HepG2 (cell line): ENCODE results near the gene HDGFL2. TPM values are rescaled to one million over a fixed set of nuclear protein-coding genes. Genes with fewer than 3 reads are reported as not detected.

Experiments used
- BORCS8-MEF2B ChIP-seq: sonication (generic); formaldehyde crosslinking; IDR thresholded peaks from 2 replicates; pipeline ENCODE4 v1.8.0; 2022; ENCODE audit warnings: mild to moderate bottlenecking, missing genetic modification reagents
- CHD2 ChIP-seq: IDR thresholded peaks from 2 replicates; pipeline ENCODE4 v1.6.1; 2011; ENCODE audit warnings: low read depth, low read length, improper control_type of control experiment
- ELK4 ChIP-seq: sonication (generic); formaldehyde crosslinking; IDR thresholded peaks from 2 replicates; pipeline ENCODE4 v1.9.0; 2021; ENCODE audit warnings: missing genetic modification reagents, borderline replicate concordance
- EZH2 ChIP-seq: conservative IDR thresholded peaks from 2 replicates; pipeline ENCODE4 v1.6.1; 2012; ENCODE audit warnings: mild to moderate bottlenecking, low read depth, low read length, moderate library complexity
- PCBP1 ChIP-seq: fragments of 200-400 bp; formaldehyde crosslinking; IDR thresholded peaks from 2 replicates; pipeline ENCODE4 v1.6.1; 2017; ENCODE audit warnings: mild to moderate bottlenecking, low read depth, low read length, borderline replicate concordance
- PHF21A ChIP-seq: sonication (generic); formaldehyde crosslinking; IDR thresholded peaks from 2 replicates; pipeline ENCODE4 v1.5.0; 2020; ENCODE audit warnings: mild to moderate bottlenecking, missing genetic modification reagents
- RAD51 ChIP-seq: fragments of 450-650 bp; IDR thresholded peaks from 2 replicates; pipeline ENCODE4 v1.6.1; 2016; ENCODE audit warnings: borderline replicate concordance
- RERE ChIP-seq: IDR thresholded peaks from 2 replicates; pipeline ENCODE4 v1.6.1; 2016; ENCODE audit warnings: low read depth, missing genetic modification reagents, missing compliant biosample characterization
- TFAP4 ChIP-seq: sonication (generic); IDR thresholded peaks from 2 replicates; pipeline ENCODE4 v1.6.1; 2016; ENCODE audit warnings: low read depth, borderline replicate concordance
- ZBTB44 ChIP-seq: sonication (generic); formaldehyde crosslinking; IDR thresholded peaks from 2 replicates; pipeline ENCODE4 v1.4.0; 2020; ENCODE audit warnings: missing genetic modification reagents
- ZNF569 ChIP-seq: sonication (generic); formaldehyde crosslinking; IDR thresholded peaks from 2 replicates; pipeline ENCODE4 v1.5.0; 2020; ENCODE audit warnings: mild to moderate bottlenecking, missing genetic modification reagents, moderate library complexity, borderline replicate concordance
- ZNF83 ChIP-seq: sonication (generic); formaldehyde crosslinking; IDR thresholded peaks from 2 replicates; pipeline ENCODE4 v1.4.0; 2020; ENCODE audit warnings: missing genetic modification reagents, mild to moderate bottlenecking, borderline replicate concordance
- polyA plus RNA-seq, 8 experiments: library from polyadenylated mRNA; depleted of rRNA in 3 of 8; stranded (reverse) in 7 of 8; unstranded in 1 of 8; fragments of >200 nt; fragmentation: Illumina TruSeq in 4 of 8; extraction: Trizol in 4 of 8; gene quantifications; 2 replicates each; pipeline versions ENCODE4 v1.2.1 to v1.2.3, GENCODE V29; 2011 to 2016; ENCODE audit warnings: low read depth in 4 of 8, missing spikeins in 1 of 8, mixed read lengths in 1 of 8; ENCODE audit not compliant: insufficient read depth in 1 of 8
- total RNA-seq, 5 experiments: library from RNA; depleted of rRNA; stranded (reverse); fragments of >200 nt; fragmentation: Illumina TruSeq; extraction: Trizol; gene quantifications; 2 replicates each; pipeline ENCODE4 v1.2.3, GENCODE V29; 2016; ENCODE audit warnings: low read depth in 1 of 5
- TF ChIP-seq, protein P1 (sequence below): sonication (generic); formaldehyde crosslinking; IDR thresholded peaks from 2 replicates; pipeline ENCODE4 v1.4.0; 2020; ENCODE audit warnings: missing genetic modification reagents, mild to moderate bottlenecking, borderline replicate concordance
- TF ChIP-seq, protein P2 (sequence below): sonication (generic); formaldehyde crosslinking; IDR thresholded peaks from 2 replicates; pipeline ENCODE4 v1.4.0; 2020; ENCODE audit warnings: missing genetic modification reagents

HDGFL2 gene
- total and polyA plus RNA-seq, 2 of the 13 experiments (the other 11 are each of a cell fraction or from before 2014, with no cell fraction given): 20.0 to 51.1 TPM

DNA sequence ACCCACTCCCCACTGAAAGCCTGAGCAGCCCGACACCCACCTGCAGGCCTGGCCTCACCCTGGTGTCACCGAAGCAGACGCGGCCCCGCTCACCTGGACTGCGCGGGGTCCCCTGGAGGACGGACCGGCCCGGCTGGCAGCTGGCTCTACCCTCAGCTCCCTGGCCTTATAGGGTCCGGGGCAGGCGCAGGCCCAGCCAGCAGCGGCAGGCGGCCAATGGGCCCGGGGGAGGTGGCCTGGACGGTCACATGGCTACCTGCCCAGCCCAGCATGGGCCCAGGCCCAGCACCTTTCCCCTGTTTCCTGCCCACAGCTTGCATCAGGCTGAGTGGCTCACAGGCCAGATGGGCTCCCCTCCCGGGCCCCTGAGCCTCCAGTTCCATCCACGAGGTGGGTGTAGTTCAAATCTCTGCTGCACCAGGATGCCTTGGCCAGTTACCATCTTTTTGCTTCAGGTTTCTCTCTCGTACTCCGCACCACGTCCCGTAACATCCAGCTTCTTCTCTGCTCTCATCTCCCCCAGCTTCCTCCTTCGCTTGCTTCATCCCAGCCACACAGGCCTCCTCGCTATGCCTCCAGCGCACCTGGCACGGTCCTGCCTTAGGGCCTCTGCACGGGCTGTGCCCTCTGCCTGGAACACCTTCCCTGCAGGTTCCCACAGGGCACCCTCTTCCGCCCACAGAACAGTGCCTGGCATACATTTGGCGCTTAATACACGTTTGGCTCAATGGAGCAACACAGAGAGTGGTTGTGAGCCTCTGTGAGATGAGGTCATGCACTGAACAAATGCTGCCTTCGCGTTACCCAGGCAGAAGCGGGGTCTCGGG, 46.5 kb downstream of the HDGFL2 start, which contains the start of gene PLIN4 (continued):
- TF ChIP-seq, protein P1, sequence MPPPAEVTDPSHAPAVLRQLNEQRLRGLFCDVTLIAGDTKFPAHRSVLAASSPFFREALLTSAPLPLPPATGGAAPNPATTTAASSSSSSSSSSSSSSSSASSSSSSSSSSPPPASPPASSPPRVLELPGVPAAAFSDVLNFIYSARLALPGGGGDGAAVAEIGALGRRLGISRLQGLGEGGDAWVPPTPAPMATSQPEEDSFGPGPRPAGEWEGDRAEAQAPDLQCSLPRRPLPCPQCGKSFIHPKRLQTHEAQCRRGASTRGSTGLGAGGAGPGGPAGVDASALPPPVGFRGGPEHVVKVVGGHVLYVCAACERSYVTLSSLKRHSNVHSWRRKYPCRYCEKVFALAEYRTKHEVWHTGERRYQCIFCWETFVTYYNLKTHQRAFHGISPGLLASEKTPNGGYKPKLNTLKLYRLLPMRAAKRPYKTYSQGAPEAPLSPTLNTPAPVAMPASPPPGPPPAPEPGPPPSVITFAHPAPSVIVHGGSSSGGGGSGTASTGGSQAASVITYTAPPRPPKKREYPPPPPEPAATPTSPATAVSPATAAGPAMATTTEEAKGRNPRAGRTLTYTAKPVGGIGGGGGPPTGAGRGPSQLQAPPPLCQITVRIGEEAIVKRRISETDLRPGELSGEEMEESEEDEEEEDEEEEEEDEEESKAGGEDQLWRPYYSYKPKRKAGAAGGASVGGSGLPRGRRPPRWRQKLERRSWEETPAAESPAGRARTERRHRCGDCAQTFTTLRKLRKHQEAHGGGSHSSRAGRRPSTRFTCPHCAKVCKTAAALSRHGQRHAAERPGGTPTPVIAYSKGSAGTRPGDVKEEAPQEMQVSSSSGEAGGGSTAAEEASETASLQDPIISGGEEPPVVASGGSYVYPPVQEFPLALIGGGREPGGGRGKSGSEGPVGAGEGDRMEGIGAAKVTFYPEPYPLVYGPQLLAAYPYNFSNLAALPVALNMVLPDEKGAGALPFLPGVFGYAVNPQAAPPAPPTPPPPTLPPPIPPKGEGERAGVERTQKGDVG (CRISPR knock-in tag): peak; percentile 93
- TF ChIP-seq PHF21A (CRISPR knock-in tag) (peak; percentile 37; the same call in 1 of the 2 replicates), BORCS8-MEF2B (CRISPR knock-in tag) (0 out of 2 replicates have a peak, but pooled peaks have one; percentile 38), ELK4 (no peak), ZNF83 (CRISPR knock-in tag) (no peak), PCBP1 (no peak), TFAP4 (peak; percentile 26; the same call in 1 of the 2 replicates), ZNF569 (CRISPR knock-in tag) (no peak), EZH2 (no peak), RAD51 (peak; percentile 33; the same call in 1 of the 2 replicates), RERE (no peak), ZBTB44 (no peak), CHD2 (no peak)
- TF ChIP-seq, protein P2, sequence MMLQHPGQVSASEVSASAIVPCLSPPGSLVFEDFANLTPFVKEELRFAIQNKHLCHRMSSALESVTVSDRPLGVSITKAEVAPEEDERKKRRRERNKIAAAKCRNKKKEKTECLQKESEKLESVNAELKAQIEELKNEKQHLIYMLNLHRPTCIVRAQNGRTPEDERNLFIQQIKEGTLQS (CRISPR knock-in tag): no peak
